A549 (cell line): ENCODE results near the gene NME7. TPM values are rescaled to one million over a fixed set of nuclear protein-coding genes. Genes with fewer than 3 reads are reported as not detected.

ENCODE experiments used
- ATAC-seq, 2 experiments: fragments of 200-7000 bp in 1 of 2; fragments of >200 bp in 1 of 2; cut with Nextera tagmentation in 1 of 2; cut with Tn5 transposase in 1 of 2; 3 replicates each; pipeline versions ENCODE4 v1.8.0 to v1.9.1; 2018 to 2020; ENCODE audit warnings: mild to moderate bottlenecking in 1 of 2, moderate library complexity in 1 of 2
- CTCF ChIA-PET: fragments of 300-600 bp; sonication (Branson Sonifier 250); formaldehyde crosslinking; extraction: SDS; loops from one replicate; lab custom pipeline; 2021; ENCODE audit warnings: antibody characterized with exemption, inconsistent platforms; lab: Yijun Ruan, JAX
- POLR2A ChIA-PET: fragments of 350-600 bp; formaldehyde crosslinking; extraction: SDS; loops from one replicate; lab custom pipeline; 2021; ENCODE audit warnings: antibody characterized with exemption, inconsistent platforms; lab: Yijun Ruan, JAX
- DNase-seq, 2 experiments: peaks; one replicate each; pipeline versions ENCODE4 v3.0.0 to v3.0.0-alpha.2; 2011 to 2016; ENCODE audit warnings: low read depth in 1 of 2, low spot score in 1 of 2
- FAIRE-seq: peaks from 2 replicates; lab custom pipeline; 2011; peaks lifted over from hg19 to GRCh38; lab: Jason Lieb, UNC
- H3K27ac ChIP-seq, 2 experiments: fragments of >200 bp; sonication (Bioruptor Twin); formaldehyde crosslinking; 3 replicates each; pipeline ENCODE4 v1.5.1; 2016 to 2017
- H3K4me1 ChIP-seq: fragments of >200 bp; sonication (Bioruptor Twin); formaldehyde crosslinking; 3 replicates; pipeline ENCODE4 v1.6.1; 2016
- H3K4me2 ChIP-seq: fragments of >200 bp; sonication (Bioruptor Twin); formaldehyde crosslinking; 3 replicates; pipeline ENCODE4 v1.6.1; 2016
- H3K4me3 ChIP-seq: fragments of >200 bp; sonication (Bioruptor Twin); formaldehyde crosslinking; 3 replicates; pipeline ENCODE4 v1.5.1; 2016
- H3K9me3 ChIP-seq: fragments of >200 bp; sonication (Bioruptor Twin); formaldehyde crosslinking; 3 replicates; pipeline ENCODE4 v1.6.1; 2016
- ATOH8 ChIP-seq: fragments of 250-450 bp; sonication (Bioruptor Pico); IDR thresholded peaks from 2 replicates; pipeline ENCODE4 v1.5.0; 2020; ENCODE audit warnings: low read depth, mild to moderate bottlenecking, moderate library complexity
- BCL3 ChIP-seq: fragments of >200 bp; sonication (Bioruptor Twin); formaldehyde crosslinking; IDR thresholded peaks from 3 replicates; pipeline ENCODE4 v1.6.1; 2016
- E2F6 ChIP-seq: IDR thresholded peaks from 2 replicates; pipeline ENCODE4 v1.6.1; 2012; ENCODE audit warnings: low read depth, borderline replicate concordance
- ELK1 ChIP-seq: fragments of 150-350 bp; IDR thresholded peaks from 2 replicates; pipeline ENCODE4 v1.6.1; 2014; ENCODE audit warnings: low read depth, mild to moderate bottlenecking, low read length
- EP300 ChIP-seq, 2 experiments: fragments of >200 bp; sonication (Bioruptor Twin); formaldehyde crosslinking; IDR thresholded peaks; 2 replicates in 1 of 2; 3 replicates in 1 of 2; pipeline ENCODE4 v1.6.1; 2016 to 2017
- ESRRA ChIP-seq: fragments of 150-350 bp; IDR thresholded peaks from 2 replicates; pipeline ENCODE4 v1.6.1; 2014; ENCODE audit warnings: mild to moderate bottlenecking, low read length, borderline replicate concordance
- FOSL2 ChIP-seq, 2 experiments: fragments of 450-650 bp in 1 of 2; fragments of >200 bp in 1 of 2; sonication (Bioruptor Twin) in 1 of 2; formaldehyde crosslinking; IDR thresholded peaks; 2 replicates each; pipeline versions ENCODE4 v1.5.0 to v1.6.1; 2016 to 2020; ENCODE audit warnings: mild to moderate bottlenecking in 1 of 2, moderate library complexity in 1 of 2
- GATA3 ChIP-seq: IDR thresholded peaks from 2 replicates; pipeline ENCODE4 v1.6.1; 2012; ENCODE audit warnings: borderline replicate concordance
- HEYL ChIP-seq: fragments of 250-450 bp; sonication (Bioruptor Pico); IDR thresholded peaks from 2 replicates; pipeline ENCODE4 v1.8.0; 2021; ENCODE audit warnings: mild to moderate bottlenecking, moderate library complexity
- JUNB ChIP-seq: fragments of >200 bp; sonication (Bioruptor Twin); formaldehyde crosslinking; IDR thresholded peaks from 2 replicates; pipeline ENCODE4 v1.6.1; 2016
- MAFK ChIP-seq: fragments of 450-650 bp; IDR thresholded peaks from 2 replicates; pipeline ENCODE4 v1.6.1; 2014; ENCODE audit not compliant: partially characterized antibody
- MAX ChIP-seq: IDR thresholded peaks from 2 replicates; pipeline ENCODE4 v1.6.1; 2012
- MAZ ChIP-seq: fragments of 150-350 bp; IDR thresholded peaks from 2 replicates; pipeline ENCODE4 v1.6.1; 2014; ENCODE audit warnings: antibody characterized with exemption, low read depth, low read length, borderline replicate concordance
- NFE2L2 ChIP-seq: fragments of 150-350 bp; conservative IDR thresholded peaks from 2 replicates; pipeline ENCODE4 v1.6.1; 2014; ENCODE audit warnings: low read length
- PHF8 ChIP-seq: fragments of 200-600 bp; sonication (generic); IDR thresholded peaks from 2 replicates; pipeline ENCODE4 v1.6.1; 2016; ENCODE audit warnings: low read depth, mild to moderate bottlenecking, antibody characterized with exemption, moderate library complexity, borderline replicate concordance
- POLR2A ChIP-seq: IDR thresholded peaks from 2 replicates; pipeline ENCODE4 v1.6.1; 2012; ENCODE audit warnings: mild to moderate bottlenecking, low read length
- POLR2AphosphoS2 ChIP-seq: conservative IDR thresholded peaks from 2 replicates; pipeline ENCODE4 v1.6.1; 2012; ENCODE audit warnings: low read length, improper control_type of control experiment, inconsistent platforms
- RCOR1 ChIP-seq: fragments of 150-350 bp; IDR thresholded peaks from 2 replicates; pipeline ENCODE4 v1.6.1; 2014; ENCODE audit warnings: antibody characterized with exemption, low read length, low read depth
- RFX5 ChIP-seq: fragments of 450-650 bp; IDR thresholded peaks from 2 replicates; pipeline ENCODE4 v1.7.1; 2014; ENCODE audit warnings: antibody characterized with exemption, mild to moderate bottlenecking, moderate library complexity
- ZC3H11A ChIP-seq: fragments of 450-650 bp; IDR thresholded peaks from 2 replicates; pipeline ENCODE4 v1.6.1; 2014; ENCODE audit warnings: antibody characterized with exemption, mild to moderate bottlenecking
- ZFP36 ChIP-seq: fragments of 450-650 bp; IDR thresholded peaks from 2 replicates; pipeline ENCODE4 v1.6.1; 2014; ENCODE audit warnings: borderline replicate concordance; ENCODE audit not compliant: partially characterized antibody
- ZSCAN20 ChIP-seq: fragments of 250-450 bp; sonication (Bioruptor Pico); IDR thresholded peaks from 2 replicates; pipeline ENCODE4 v1.8.0; 2022; ENCODE audit warnings: mild to moderate bottlenecking, moderate library complexity
- WGBS: methylation state at CpG from one replicate; pipeline ENCODE4 v1.1.6; 2017; ENCODE audit errors: missing lambda C conversion rate; 5-methylcytosine and 5-hydroxymethylcytosine counted together
- polyA plus RNA-seq, 4 experiments: library from polyadenylated mRNA; depleted of rRNA in 3 of 4; stranded (reverse); fragments of >200 nt; fragmentation: RNase III in 1 of 4; extraction: RNeasy Plus Mini Kit Qiagen cat#74134 plus additional on column Dnase treatment in 1 of 4; gene quantifications; 2 replicates in 3 of 4; 3 replicates in 1 of 4; pipeline ENCODE4 v1.2.3, GENCODE V29; 2011 to 2017

NME7 gene
- polyA plus RNA-seq, 2 of the 4 experiments (the other 2 are of a cell fraction): 39.5 to 62.3 TPM

GRCh38 chr1:169240449-169241232 lies 127.0 kb downstream of the NME7 start:
- DNase-seq (no peak), ATAC-seq (no peak), FAIRE-seq (peak; percentile 68)
- Histone ChIP-seq H3K4me2 (peak overlapping the region; percentile 69), H3K4me3 (no peak overlapping the region), H3K27ac (peak overlapping the region; percentile 2 to 17; a peak in 1 of 6 replicates), H3K4me1 (peaks cover 18% of the 10 kb centered on the region), H3K9me3 (no peaks in the 10 kb centered on the region)
- POLR2A ChIA-PET: no interaction called here
- 3% methylated on average over 3 of the region's 3 CpGs for WGBS
- TF ChIP-seq ZFP36 (no peak), FOSL2 (IDR thresholded peaks at IDR 0.05) (no peak), FOSL2 (CRISPR knock-in tag; IDR thresholded peaks at IDR 0.05) (peak; percentile 63), HEYL (CRISPR knock-in tag) (no peak), MAFK (peak; percentile 75), JUNB (peak; percentile 31; the same call in 1 of the 2 replicates)
- CTCF ChIA-PET: interaction anchor here (0.7 kb wide), 1 partner anchor 175 kb away, joined by 3 read pairs; no protein-coding TSS in a partner anchor

- WGBS: 92% methylated on average over 4 of the region's 4 CpGs
- TF ChIP-seq MAX (no peak), GATA3 (no peak), EP300 (IDR thresholded peaks at IDR 0.05) (no peak), RCOR1 (no peak), POLR2A (no peak)
- Histone ChIP-seq H3K9me3 (no peaks in the 10 kb centered on the region), H3K27ac (no peak overlapping the region), H3K4me3 (no peak overlapping the region), H3K4me1 (peaks cover 12% of the 10 kb centered on the region), H3K4me2 (no peak overlapping the region)
- FAIRE-seq (no peak), ATAC-seq (no peak), DNase-seq (no peak)
- CTCF ChIA-PET: no interaction called here
- POLR2A ChIA-PET: no interaction called here
Observed at GRCh38 chr1:169236880-169237279, 130.7 kb downstream of the NME7 start.

- DNase-seq (no peak), FAIRE-seq (no peak), ATAC-seq (no peak)
- Histone ChIP-seq H3K4me2 (no peak overlapping the region), H3K27ac (no peak overlapping the region), H3K4me3 (no peak overlapping the region), H3K9me3 (no peaks in the 10 kb centered on the region), H3K4me1 (peaks cover 10% of the 10 kb centered on the region)
- CTCF ChIA-PET: no interaction called here
- WGBS: 74% methylated on average over 1 of the region's 1 CpG
- no peak for TF ChIP-seq PHF8
- no peak for TF ChIP-seq MAZ
- TF ChIP-seq E2F6: no peak
- no peak for TF ChIP-seq ATOH8 (CRISPR knock-in tag)
- no peak for TF ChIP-seq FOSL2 (IDR thresholded peaks at IDR 0.05)
- TF ChIP-seq FOSL2 (CRISPR knock-in tag; IDR thresholded peaks at IDR 0.05): no peak
- no peak for TF ChIP-seq ZC3H11A
- no peak for TF ChIP-seq MAX
- TF ChIP-seq RFX5: no peak
- no peak for TF ChIP-seq ELK1
- no peak for TF ChIP-seq POLR2AphosphoS2
- no peak for TF ChIP-seq NFE2L2
- no peak for TF ChIP-seq ESRRA
- TF ChIP-seq BCL3: no peak
- TF ChIP-seq ZSCAN20: no peak
- POLR2A ChIA-PET: no interaction called here
Observed at GRCh38 chr1:169236143-169236542, 131.5 kb downstream of the NME7 start.
